Endodermal cell (in vitro differentiated cells): Measurements from ENCODE around the gene FAM81A. TPM values are rescaled to one million over a fixed set of nuclear protein-coding genes. Genes with fewer than 3 reads are reported as not detected.

ENCODE experiments used
- DNase-seq: peaks from one replicate; pipeline ENCODE4 v3.0.0-alpha.2; 2017
- H3K27ac ChIP-seq: 2 replicates; pipeline ENCODE4 v1.5.1; 2013; ENCODE audit warnings: mild to moderate bottlenecking, low read depth, low read length, moderate library complexity
- H3K27me3 ChIP-seq: 2 replicates; pipeline ENCODE4 v1.6.1; 2013; ENCODE audit warnings: mild to moderate bottlenecking, low read length, moderate library complexity; ENCODE audit not compliant: insufficient read depth, control insufficient read depth, poor library complexity, severe bottlenecking
- H3K36me3 ChIP-seq: 2 replicates; pipeline ENCODE4 v1.7.0; 2013; ENCODE audit warnings: mild to moderate bottlenecking, low read length, moderate library complexity; ENCODE audit not compliant: control insufficient read depth, insufficient read depth
- H3K4me1 ChIP-seq: one replicate; pipeline ENCODE4 v1.7.0; 2013; ENCODE audit warnings: low read length; ENCODE audit not compliant: control insufficient read depth, insufficient read depth
- H3K4me3 ChIP-seq: 2 replicates; pipeline ENCODE4 v1.5.1; 2013; ENCODE audit warnings: mild to moderate bottlenecking, low read length, moderate library complexity
- H3K9ac ChIP-seq: 2 replicates; pipeline ENCODE4 v1.6.1; 2013; ENCODE audit warnings: mild to moderate bottlenecking, low read length, moderate library complexity; ENCODE audit not compliant: poor library complexity, severe bottlenecking; ENCODE audit errors: extremely low read depth
- H3K9me3 ChIP-seq: 2 replicates; pipeline ENCODE4 v1.6.1; 2013; ENCODE audit warnings: mild to moderate bottlenecking, low read length, moderate library complexity; ENCODE audit not compliant: control insufficient read depth
- H3K27ac Mint-ChIP-seq: 2 replicates; pipeline ENCODE4 v1.8.0; 2020; ENCODE audit warnings: mixed read lengths
- H3K27me3 Mint-ChIP-seq: 2 replicates; pipeline ENCODE4 v1.8.0; 2021; ENCODE audit warnings: mild to moderate bottlenecking, mixed read lengths; ENCODE audit not compliant: insufficient read depth
- H3K36me3 Mint-ChIP-seq: 2 replicates; pipeline ENCODE4 v1.8.0; 2020; ENCODE audit warnings: low read depth, mixed read lengths
- H3K4me1 Mint-ChIP-seq: 2 replicates; pipeline ENCODE4 v1.8.0; 2020; ENCODE audit warnings: mixed read lengths
- H3K4me3 Mint-ChIP-seq: 2 replicates; pipeline ENCODE4 v1.8.0; 2020; ENCODE audit warnings: mild to moderate bottlenecking, moderate library complexity, mixed read lengths
- H3K9me3 Mint-ChIP-seq: 2 replicates; pipeline ENCODE4 v1.8.0; 2020; ENCODE audit warnings: mild to moderate bottlenecking, mixed read lengths
- CTCF ChIP-seq: fragments of 200-600 bp; sonication (generic); conservative IDR thresholded peaks from 2 replicates; pipeline ENCODE4 v1.5.0; 2021; ENCODE audit warnings: antibody characterized with exemption, mild to moderate bottlenecking
- WGBS, 2 experiments: methylation state at CpG; one replicate each; pipeline versions ENCODE4 v1.1.5 to v1.1.7; 2013; ENCODE audit warnings: missing lambda C conversion rate in 2 of 2, mixed read lengths in 1 of 2; ENCODE audit not compliant: insufficient coverage in 1 of 2, insufficient read length in 1 of 2; 5-methylcytosine and 5-hydroxymethylcytosine counted together
- total RNA-seq, 2 donors: library from RNA; stranded (reverse); fragmentation: NEBNext Ultra II Directional in 1 of 2; extraction: Animal tissue kit (Norgen Biotek cat#: 25700) in 1 of 2; gene quantifications; 2 replicates in 1 of 2; 3 replicates in 1 of 2; pipeline ENCODE4 v1.2.1, GENCODE V29; 2021

FAM81A gene
- total RNA-seq, 2 donors from 2014 or later: 0.35 to 0.88 TPM

GRCh38 chr15:59491062-59491461 is 53.1 kb downstream of the FAM81A start:
- H3K4me3 Mint-ChIP-seq: no peak overlapping the region
- no peak for TF ChIP-seq CTCF

DNA sequence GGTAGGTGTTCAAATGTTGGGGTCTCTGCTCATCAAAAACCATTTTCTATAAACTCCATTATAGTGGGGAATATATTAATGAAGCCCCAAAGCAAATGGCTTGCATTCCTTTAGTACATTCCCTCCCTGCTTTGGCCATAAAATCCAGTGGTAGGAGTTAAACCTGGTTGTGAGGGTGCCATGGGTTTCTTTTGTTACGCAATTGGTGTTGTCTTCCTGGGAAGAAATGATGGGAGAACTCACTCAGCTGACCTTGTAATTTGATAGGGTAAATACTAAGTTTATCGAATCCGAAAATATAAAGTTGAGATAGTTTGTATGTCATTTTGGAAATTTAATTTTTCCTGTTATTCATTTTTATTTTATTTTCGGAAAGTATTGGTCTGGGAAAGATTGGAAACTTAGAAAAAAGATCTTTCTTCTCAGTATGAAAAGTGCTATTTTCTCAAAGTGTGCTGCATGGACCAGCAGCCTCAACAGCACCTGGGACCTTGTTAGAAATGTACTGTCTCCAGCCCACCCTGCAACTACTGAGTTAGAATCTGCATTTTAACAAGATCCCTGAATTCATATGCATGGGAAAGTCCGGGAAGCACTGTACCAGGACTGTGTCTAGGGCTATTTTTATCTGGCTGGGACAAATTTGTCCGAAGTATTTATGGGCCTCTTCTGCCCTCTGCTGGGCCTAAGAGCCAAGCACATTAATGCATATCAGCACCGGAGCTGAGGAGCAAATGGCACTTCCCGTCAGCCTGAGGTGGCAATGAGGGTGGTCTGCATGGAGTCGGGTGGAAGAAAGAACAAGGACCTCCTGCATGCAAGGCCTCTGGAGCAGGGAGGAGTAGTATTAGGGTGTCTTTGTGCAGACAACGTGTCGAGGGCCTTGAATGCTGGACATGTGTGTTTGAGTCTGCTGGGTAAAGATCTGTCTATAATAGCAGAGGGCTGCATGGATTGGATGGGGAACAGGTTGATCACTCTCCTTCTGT is 54.7 kb downstream of the FAM81A start:
- peak; percentile 85 for DNase-seq
- no peaks in the 10 kb centered on the region for H3K27me3 Mint-ChIP-seq
- H3K36me3 ChIP-seq: no peaks in the 10 kb centered on the region
- no peak overlapping the region for H3K4me3 ChIP-seq
- no peaks in the 10 kb centered on the region for H3K4me1 ChIP-seq
- no peaks in the 10 kb centered on the region for H3K36me3 Mint-ChIP-seq
- H3K9ac ChIP-seq: no peak overlapping the region
- peaks cover 7% of the 10 kb centered on the region for H3K9me3 Mint-ChIP-seq
- no peak overlapping the region for H3K4me3 Mint-ChIP-seq
- H3K27ac ChIP-seq: no peak overlapping the region
- peaks cover 6% of the 10 kb centered on the region for H3K9me3 ChIP-seq
- WGBS, 2 experiments: 29 to 36% methylated on average over 9 to 11 of the region's 11 CpGs
- peaks cover 6% of the 10 kb centered on the region for H3K4me1 Mint-ChIP-seq
- TF ChIP-seq CTCF: peak; percentile 93
- no peaks in the 10 kb centered on the region for H3K27me3 ChIP-seq
- H3K27ac Mint-ChIP-seq: no peak overlapping the region

More at GRCh38 chr15:59491062-59491461, 53.1 kb downstream of the FAM81A start:
- Histone ChIP-seq H3K9ac (no peak overlapping the region), H3K27me3 (no peaks in the 10 kb centered on the region), H3K4me1 (no peaks in the 10 kb centered on the region), H3K27ac (no peak overlapping the region), H3K9me3 (peaks cover 6% of the 10 kb centered on the region), H3K4me3 (no peak overlapping the region), H3K36me3 (no peaks in the 10 kb centered on the region)
- no peaks in the 10 kb centered on the region for H3K27me3 Mint-ChIP-seq
- WGBS, 2 experiments: 91 to 94% methylated on average over 5 of the region's 5 CpGs
- H3K27ac Mint-ChIP-seq: no peak overlapping the region
- DNase-seq: no peak
- H3K4me1 Mint-ChIP-seq: peaks cover 6% of the 10 kb centered on the region
- peaks cover 7% of the 10 kb centered on the region for H3K9me3 Mint-ChIP-seq
- no peaks in the 10 kb centered on the region for H3K36me3 Mint-ChIP-seq

GRCh38 chr15:59501597-59501996 is 63.6 kb downstream of the FAM81A start:
- Mint-ChIP-seq H3K4me1 (no peaks in the 10 kb centered on the region), H3K4me3 (no peak overlapping the region), H3K36me3 (no peaks in the 10 kb centered on the region), H3K27ac (no peak overlapping the region), H3K9me3 (no peaks in the 10 kb centered on the region), H3K27me3 (no peaks in the 10 kb centered on the region)
- Histone ChIP-seq H3K9ac (no peak overlapping the region), H3K9me3 (no peaks in the 10 kb centered on the region), H3K27ac (no peak overlapping the region), H3K4me3 (no peak overlapping the region), H3K4me1 (no peaks in the 10 kb centered on the region), H3K27me3 (no peaks in the 10 kb centered on the region), H3K36me3 (no peaks in the 10 kb centered on the region)
- DNase-seq: peak; percentile 87
- 20 to 24% methylated on average over 3 to 4 of the region's 5 CpGs for WGBS, 2 experiments
- TF ChIP-seq CTCF: peak; percentile 91
